ENCODE results near the gene KLHL1. TPM values are rescaled to one million over a fixed set of nuclear protein-coding genes. Genes with fewer than 3 reads are reported as not detected.

The KLHL1 gene
- total RNA-seq, 4 donors from 2014 or later, result not detected

DNA sequence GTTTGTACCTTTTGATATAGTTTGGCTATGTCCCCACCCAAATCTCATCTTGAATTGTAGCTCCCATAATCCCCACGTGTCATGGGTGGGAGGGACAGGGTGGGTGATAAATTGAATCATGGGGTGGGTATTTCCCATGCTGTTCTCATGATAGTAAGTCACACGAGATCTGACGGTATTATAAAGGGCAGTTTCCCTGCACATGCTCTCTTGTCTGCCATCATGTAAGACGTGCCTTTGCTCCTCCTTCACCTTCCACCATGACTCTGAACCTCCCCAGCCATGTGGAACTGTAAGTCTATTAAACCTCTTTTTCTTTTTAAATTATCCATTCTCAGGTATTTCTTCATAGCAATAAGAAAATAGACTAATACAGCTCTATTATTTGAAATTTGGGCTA is 331.3 kb downstream of the KLHL1 start:
- Histone ChIP-seq H3K9me3 (no peaks in the 10 kb centered on the region), H3K4me1 (no peaks in the 10 kb centered on the region), H3K27ac (no peak overlapping the region), H3K36me3 (no peaks in the 10 kb centered on the region), H3K4me3 (no peak overlapping the region), H3K27me3 (no peaks in the 10 kb centered on the region)
- intact Hi-C loops (cut with DNase I; ENCODE audit: low total_unique reads), result no loop called here
- TF ChIP-seq POLR2A (IDR thresholded peaks at IDR 0.05), result no peak
- TF ChIP-seq, protein P1, sequence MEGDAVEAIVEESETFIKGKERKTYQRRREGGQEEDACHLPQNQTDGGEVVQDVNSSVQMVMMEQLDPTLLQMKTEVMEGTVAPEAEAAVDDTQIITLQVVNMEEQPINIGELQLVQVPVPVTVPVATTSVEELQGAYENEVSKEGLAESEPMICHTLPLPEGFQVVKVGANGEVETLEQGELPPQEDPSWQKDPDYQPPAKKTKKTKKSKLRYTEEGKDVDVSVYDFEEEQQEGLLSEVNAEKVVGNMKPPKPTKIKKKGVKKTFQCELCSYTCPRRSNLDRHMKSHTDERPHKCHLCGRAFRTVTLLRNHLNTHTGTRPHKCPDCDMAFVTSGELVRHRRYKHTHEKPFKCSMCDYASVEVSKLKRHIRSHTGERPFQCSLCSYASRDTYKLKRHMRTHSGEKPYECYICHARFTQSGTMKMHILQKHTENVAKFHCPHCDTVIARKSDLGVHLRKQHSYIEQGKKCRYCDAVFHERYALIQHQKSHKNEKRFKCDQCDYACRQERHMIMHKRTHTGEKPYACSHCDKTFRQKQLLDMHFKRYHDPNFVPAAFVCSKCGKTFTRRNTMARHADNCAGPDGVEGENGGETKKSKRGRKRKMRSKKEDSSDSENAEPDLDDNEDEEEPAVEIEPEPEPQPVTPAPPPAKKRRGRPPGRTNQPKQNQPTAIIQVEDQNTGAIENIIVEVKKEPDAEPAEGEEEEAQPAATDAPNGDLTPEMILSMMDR (IDR thresholded peaks at IDR 0.05), result no peak
- DNase-seq, result no peak

DNA sequence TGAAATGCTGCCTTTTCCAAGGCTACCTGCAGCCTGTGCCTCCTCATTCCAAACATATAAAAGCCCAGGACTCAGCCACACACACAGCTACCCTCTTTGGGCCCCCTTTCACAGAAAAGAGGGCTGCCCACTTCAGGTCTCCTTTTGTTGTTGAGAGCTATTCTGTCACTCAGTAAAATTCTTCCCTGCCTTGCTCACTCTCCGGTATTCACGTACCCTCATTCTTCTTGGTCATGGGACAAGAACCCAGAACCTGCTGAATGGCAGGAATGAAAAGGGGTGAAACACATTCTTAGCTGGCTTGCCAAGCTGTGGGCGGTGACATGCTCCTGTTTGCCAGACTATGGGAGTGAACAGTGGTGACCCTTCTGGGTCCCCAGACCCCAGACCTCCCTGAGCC is 338.6 kb downstream of the KLHL1 start:
- H3K27me3 ChIP-seq, result no peaks in the 10 kb centered on the region
- intact Hi-C loops (cut with DNase I; ENCODE audit: low total_unique reads), result no loop called here
- no peaks in the 10 kb centered on the region for H3K36me3 ChIP-seq
- no peaks in the 10 kb centered on the region for H3K4me1 ChIP-seq
- no peaks in the 10 kb centered on the region for H3K9me3 ChIP-seq
- TF ChIP-seq POLR2A (IDR thresholded peaks at IDR 0.05), result no peak
- TF ChIP-seq, protein P1 (IDR thresholded peaks at IDR 0.05), result no peak
- no peak overlapping the region for H3K27ac ChIP-seq
- no peak for DNase-seq
- no peak overlapping the region for H3K4me3 ChIP-seq

DNA sequence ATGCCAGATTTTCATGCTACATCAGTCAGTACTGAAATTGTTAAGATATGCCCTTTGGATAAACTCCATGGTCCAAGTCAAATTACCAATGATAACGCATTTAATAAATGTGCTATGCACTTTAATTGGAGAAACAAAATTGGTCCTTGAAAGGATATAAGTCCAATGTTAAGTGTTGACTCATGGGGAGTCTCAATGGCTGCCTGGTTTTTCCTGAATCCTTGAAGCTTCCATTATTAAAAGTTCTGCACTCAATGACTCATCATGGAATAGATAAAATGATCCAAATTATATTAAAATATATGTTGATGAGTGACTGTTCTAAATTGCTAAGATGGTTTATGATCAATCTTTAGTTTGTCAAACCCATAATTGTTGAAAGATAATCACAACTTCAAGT is 346.7 kb downstream of the KLHL1 start:
- TF ChIP-seq POLR2A (IDR thresholded peaks at IDR 0.05), result no peak
- TF ChIP-seq, protein P1 (IDR thresholded peaks at IDR 0.05), result no peak
- DNase-seq, result no peak
- intact Hi-C loops (cut with DNase I; ENCODE audit: low total_unique reads), result no loop called here
- no peaks in the 10 kb centered on the region for H3K4me1 ChIP-seq
- no peaks in the 10 kb centered on the region for H3K9me3 ChIP-seq
- no peak overlapping the region for H3K4me3 ChIP-seq
- no peak overlapping the region for H3K27ac ChIP-seq
- H3K27me3 ChIP-seq, result no peaks in the 10 kb centered on the region
- H3K36me3 ChIP-seq, result no peaks in the 10 kb centered on the region

GRCh38 chr13:69755101-69755500 is 353.2 kb downstream of the KLHL1 start:
- H3K4me3 ChIP-seq, result no peak overlapping the region
- no peaks in the 10 kb centered on the region for H3K9me3 ChIP-seq
- no peaks in the 10 kb centered on the region for H3K36me3 ChIP-seq
- intact Hi-C loops (cut with DNase I; ENCODE audit: low total_unique reads), result no loop called here
- TF ChIP-seq, protein P1 (IDR thresholded peaks at IDR 0.05), result no peak
- no peak for TF ChIP-seq POLR2A (IDR thresholded peaks at IDR 0.05)
- no peaks in the 10 kb centered on the region for H3K27me3 ChIP-seq
- no peak overlapping the region for H3K27ac ChIP-seq
- H3K4me1 ChIP-seq, result no peaks in the 10 kb centered on the region
- no peak for DNase-seq

DNA sequence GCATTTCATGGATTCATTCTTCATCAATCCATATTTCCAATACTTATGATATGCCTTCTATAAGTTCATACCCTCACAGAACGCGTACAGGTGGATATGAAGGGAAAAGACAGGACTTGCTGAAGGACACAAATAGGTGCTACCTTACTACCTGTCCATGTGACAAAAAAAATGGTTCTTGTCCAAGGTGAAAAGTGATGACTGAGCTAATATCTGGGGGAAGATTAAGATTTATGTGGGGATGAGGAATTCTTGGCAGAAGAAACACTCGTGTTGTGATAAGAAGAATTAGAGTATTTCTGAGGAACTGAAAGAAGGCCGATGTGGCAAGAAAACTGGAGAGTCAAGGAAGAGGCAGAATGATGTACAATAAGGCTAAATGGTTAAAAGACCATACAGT is 357.0 kb downstream of the KLHL1 start:
- no peaks in the 10 kb centered on the region for H3K27me3 ChIP-seq
- no peak for DNase-seq
- H3K27ac ChIP-seq, result no peak overlapping the region
- intact Hi-C loops (cut with DNase I; ENCODE audit: low total_unique reads), result no loop called here
- H3K4me1 ChIP-seq, result no peaks in the 10 kb centered on the region
- no peaks in the 10 kb centered on the region for H3K9me3 ChIP-seq
- no peak overlapping the region for H3K4me3 ChIP-seq
- TF ChIP-seq, protein P1 (IDR thresholded peaks at IDR 0.05), result no peak
- no peak for TF ChIP-seq POLR2A (IDR thresholded peaks at IDR 0.05)
- H3K36me3 ChIP-seq, result no peaks in the 10 kb centered on the region

Measured in uterus (tissue), 4 donors.